NT2/D1 (cell line): Measurements from ENCODE around the gene CRACDL.
"Not testable (repeated sequence)": the region's sequence is repeated elsewhere in the genome, so short reads cannot be mapped to it uniquely, and the experiment has no call there.

Source experiments
- DNase-seq: peaks from one replicate; pipeline ENCODE4 v3.0.0-alpha.2; 2011; ENCODE audit warnings: low read depth, low spot score
- H3K27me3 ChIP-seq: 2 replicates; pipeline ENCODE4 v1.6.0; 2011; ENCODE audit warnings: mild to moderate bottlenecking; ENCODE audit not compliant: insufficient read length, insufficient read depth
- H3K36me3 ChIP-seq: 2 replicates; pipeline ENCODE4 v1.6.1; 2011; ENCODE audit warnings: mild to moderate bottlenecking, low read length, mixed read lengths; ENCODE audit not compliant: insufficient read depth, insufficient read length
- H3K4me1 ChIP-seq: 2 replicates; pipeline ENCODE4 v1.5.1; 2011; ENCODE audit not compliant: insufficient read depth, insufficient read length
- H3K4me3 ChIP-seq: 2 replicates; pipeline ENCODE4 v1.5.1; 2011; ENCODE audit warnings: low read depth; ENCODE audit not compliant: insufficient read length
- H3K9ac ChIP-seq: 2 replicates; pipeline ENCODE4 v1.6.0; 2011; ENCODE audit warnings: low read depth; ENCODE audit not compliant: insufficient read length
- H3K9me3 ChIP-seq: 2 replicates; pipeline ENCODE4 v1.5.1; 2011; ENCODE audit warnings: mild to moderate bottlenecking, low read length; ENCODE audit not compliant: insufficient read depth
- SUZ12 ChIP-seq: IDR thresholded peaks from 2 replicates; pipeline ENCODE4 v1.6.1; 2011; ENCODE audit not compliant: insufficient read length, insufficient read depth; ENCODE audit errors: extremely low read depth
- YY1 ChIP-seq: IDR thresholded peaks from 2 replicates; pipeline ENCODE4 v1.6.1; 2011; ENCODE audit not compliant: insufficient read length, insufficient read depth
- ZNF274 ChIP-seq: IDR thresholded peaks from 2 replicates; pipeline ENCODE4 v1.6.1; 2011; ENCODE audit warnings: mild to moderate bottlenecking, low read depth, low read length

The CRACDL gene

DNA sequence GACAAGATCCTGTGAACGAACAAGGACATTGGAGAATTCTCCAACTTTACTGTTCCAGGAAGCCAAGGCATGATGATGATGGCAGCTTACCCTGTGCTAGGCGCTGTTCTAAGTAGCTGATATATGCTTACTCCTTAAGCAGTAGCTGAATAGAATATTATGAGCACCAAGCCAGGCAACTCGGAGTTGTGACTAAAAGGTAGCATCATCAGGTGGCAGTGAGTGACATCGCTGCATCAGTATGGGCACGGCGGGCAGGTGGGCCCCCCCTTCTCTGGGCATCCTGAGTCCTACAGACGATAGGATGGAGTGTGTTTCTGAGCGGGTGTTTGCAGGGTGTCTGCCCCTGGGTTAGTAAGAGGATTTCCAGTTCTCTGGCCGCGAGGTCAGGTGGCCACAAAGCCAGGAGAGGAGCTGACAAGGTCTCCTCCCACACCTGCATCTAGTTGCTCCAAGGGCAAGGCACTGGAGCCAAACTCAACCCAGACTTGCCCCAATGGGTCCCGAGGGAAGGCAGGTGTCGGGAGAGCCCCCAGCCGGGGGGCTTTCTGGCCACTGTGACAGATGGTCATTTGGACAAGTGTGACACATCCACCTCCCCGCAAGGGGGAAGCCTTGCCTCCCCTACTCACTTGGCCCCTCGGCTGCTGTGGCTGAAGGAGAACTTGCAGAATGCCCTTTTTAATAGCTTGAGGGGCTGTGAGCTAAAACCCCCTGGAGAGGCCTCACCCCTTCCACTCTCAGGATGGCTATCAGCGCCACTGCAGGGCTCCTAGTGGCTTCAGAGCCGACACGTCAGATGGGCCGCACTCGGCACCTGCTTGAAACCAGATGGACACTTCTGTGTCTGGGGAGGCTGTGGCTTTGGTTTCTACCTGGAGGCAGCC lies 55.5 kb downstream of the CRACDL start:
- Histone ChIP-seq H3K9ac (no peak overlapping the region), H3K36me3 (no peaks in the 10 kb centered on the region), H3K9me3 (no peaks in the 10 kb centered on the region), H3K4me3 (no peak overlapping the region), H3K27me3 (no peaks in the 10 kb centered on the region), H3K4me1 (no peaks in the 10 kb centered on the region)
- no peak for TF ChIP-seq SUZ12
- TF ChIP-seq ZNF274, result no peak
- TF ChIP-seq YY1, result no peak
- no peak for DNase-seq

DNA sequence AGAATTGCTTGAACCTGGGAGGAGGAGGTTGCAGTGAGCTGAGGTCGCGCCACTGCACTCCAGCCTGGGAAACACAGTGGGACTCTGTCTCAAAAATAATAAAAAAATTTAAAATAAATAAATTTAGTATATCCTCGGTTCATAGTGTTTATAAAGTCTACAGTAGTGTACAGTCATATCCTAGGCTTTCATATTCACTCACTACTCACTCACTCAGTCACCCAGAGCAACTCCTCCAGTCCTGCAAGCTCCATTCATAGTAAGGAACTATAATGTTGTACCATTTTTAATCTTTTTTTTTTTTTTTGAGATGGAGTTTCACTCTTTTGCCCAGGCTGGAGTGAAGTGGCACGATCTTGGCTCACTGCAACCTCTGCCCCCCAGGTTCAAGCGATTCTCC lies 58.4 kb downstream of the CRACDL start:
- not testable (repeated sequence) for H3K36me3 ChIP-seq, DNase-seq, H3K27me3 ChIP-seq, H3K9me3 ChIP-seq, H3K4me1 ChIP-seq, H3K4me3 ChIP-seq, H3K9ac ChIP-seq

DNA sequence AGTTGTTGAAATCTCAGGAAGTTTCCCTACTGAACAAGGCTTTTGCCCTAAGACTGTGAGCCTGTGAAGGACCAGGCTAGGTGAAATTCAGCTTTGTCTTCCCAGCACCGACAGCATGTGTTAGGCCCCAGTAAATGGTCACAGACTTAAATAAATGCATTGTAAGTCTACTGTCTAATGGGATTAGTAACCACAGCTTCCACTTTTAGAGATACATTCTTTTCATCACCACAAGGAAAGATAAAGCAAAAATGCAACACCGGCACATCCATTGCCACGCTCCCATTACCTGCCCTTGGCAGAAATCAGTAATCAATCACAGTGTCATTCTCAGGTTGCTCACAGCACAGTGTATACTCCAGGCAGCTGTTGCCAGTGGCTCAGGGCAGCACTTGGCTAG lies 59.3 kb downstream of the CRACDL start:
- no peaks in the 10 kb centered on the region for H3K9me3 ChIP-seq
- DNase-seq, result no peak
- H3K4me1 ChIP-seq, result no peaks in the 10 kb centered on the region
- H3K36me3 ChIP-seq, result no peaks in the 10 kb centered on the region
- TF ChIP-seq SUZ12 (no peak), YY1 (no peak), ZNF274 (no peak)
- H3K9ac ChIP-seq, result no peak overlapping the region
- no peaks in the 10 kb centered on the region for H3K27me3 ChIP-seq
- no peak overlapping the region for H3K4me3 ChIP-seq

DNA sequence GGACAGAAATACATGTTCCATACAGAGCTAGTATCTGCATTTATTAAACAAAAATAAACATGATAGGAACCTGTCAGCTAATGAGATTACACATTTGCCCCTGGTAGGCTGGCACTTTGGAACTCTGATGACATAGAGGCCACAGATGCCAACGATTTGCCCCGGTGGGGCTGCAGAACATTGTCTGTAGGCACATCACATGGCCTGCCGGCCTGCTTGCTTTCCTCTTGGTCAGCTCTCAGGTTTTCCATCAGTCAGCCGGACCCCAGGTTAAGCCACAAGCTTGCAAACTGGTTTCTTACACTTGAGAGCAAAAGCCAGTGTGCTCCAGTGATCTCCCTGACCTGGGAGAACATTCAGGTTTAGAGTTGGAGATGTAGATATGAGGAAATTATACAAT lies 60.3 kb downstream of the CRACDL start:
- no peaks in the 10 kb centered on the region for H3K9me3 ChIP-seq
- no peak overlapping the region for H3K4me3 ChIP-seq
- H3K27me3 ChIP-seq, result no peaks in the 10 kb centered on the region
- no peak for DNase-seq
- no peaks in the 10 kb centered on the region for H3K4me1 ChIP-seq
- H3K36me3 ChIP-seq, result no peaks in the 10 kb centered on the region
- H3K9ac ChIP-seq, result no peak overlapping the region
- TF ChIP-seq SUZ12 (no peak), ZNF274 (no peak), YY1 (no peak)

DNA sequence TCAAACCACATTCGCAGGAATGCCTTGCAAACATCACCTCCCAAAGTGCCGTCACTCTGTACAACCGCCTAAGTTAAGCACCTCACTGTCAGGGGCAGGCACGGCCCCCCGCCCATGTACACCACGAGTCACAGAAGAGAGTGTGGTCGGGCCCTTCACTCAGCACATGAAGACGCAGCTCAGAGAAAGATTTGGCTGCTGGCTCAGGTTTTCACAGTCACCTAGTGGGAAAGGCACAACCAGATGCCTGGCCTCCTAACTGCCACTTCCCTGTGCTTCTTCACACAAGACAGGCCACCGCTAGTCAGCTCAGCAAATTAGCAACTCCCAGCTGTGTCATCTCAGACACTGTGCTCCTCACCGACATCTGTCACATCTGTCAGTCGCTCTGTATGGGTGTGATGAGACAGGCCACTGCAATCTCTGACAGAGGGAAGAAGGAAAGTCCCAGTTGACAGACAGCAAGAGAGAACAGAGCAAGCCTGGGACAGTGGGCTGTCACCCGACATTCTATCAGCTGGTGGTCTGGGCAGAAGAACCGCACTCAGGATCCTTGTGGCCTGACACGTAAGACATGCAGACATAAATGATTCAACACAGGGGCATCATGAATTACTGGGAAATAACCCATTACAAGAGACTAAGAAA lies 60.8 kb downstream of the CRACDL start:
- Histone ChIP-seq H3K27me3 (no peaks in the 10 kb centered on the region), H3K4me3 (no peak overlapping the region), H3K9me3 (no peaks in the 10 kb centered on the region), H3K4me1 (no peaks in the 10 kb centered on the region), H3K36me3 (no peaks in the 10 kb centered on the region), H3K9ac (no peak overlapping the region)
- TF ChIP-seq YY1, result no peak
- no peak for TF ChIP-seq SUZ12
- TF ChIP-seq ZNF274, result no peak
- DNase-seq, result no peak

DNA sequence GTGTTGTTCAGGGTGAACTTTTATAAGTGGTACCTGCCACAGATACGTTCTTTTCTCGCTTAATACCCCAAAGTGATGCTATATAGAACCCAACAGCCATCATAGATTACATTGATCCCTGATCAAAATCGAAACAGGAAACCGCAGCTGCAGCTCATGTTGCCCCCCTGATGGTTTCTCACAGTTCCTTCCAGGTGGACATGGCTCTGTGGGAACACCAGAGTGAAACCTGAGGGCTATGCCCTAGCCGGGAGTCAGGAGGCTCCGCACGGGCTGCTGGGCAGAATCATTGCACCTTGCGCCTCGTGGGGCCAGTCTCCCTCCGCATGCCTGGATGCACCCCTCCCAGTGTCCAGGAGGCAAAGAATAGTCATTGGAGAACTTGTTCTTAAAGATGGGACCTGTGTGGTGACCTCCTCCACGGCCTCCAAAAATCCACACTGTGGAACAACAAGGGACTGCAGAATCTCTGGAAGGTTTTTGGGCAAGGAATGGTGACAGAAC lies 61.8 kb downstream of the CRACDL start:
- Histone ChIP-seq H3K9ac (no peak overlapping the region), H3K36me3 (no peaks in the 10 kb centered on the region), H3K4me1 (peaks cover 2% of the 10 kb centered on the region), H3K4me3 (no peak overlapping the region), H3K27me3 (no peaks in the 10 kb centered on the region), H3K9me3 (no peaks in the 10 kb centered on the region)
- DNase-seq, result no peak
- TF ChIP-seq YY1 (no peak), SUZ12 (no peak), ZNF274 (no peak)

DNA sequence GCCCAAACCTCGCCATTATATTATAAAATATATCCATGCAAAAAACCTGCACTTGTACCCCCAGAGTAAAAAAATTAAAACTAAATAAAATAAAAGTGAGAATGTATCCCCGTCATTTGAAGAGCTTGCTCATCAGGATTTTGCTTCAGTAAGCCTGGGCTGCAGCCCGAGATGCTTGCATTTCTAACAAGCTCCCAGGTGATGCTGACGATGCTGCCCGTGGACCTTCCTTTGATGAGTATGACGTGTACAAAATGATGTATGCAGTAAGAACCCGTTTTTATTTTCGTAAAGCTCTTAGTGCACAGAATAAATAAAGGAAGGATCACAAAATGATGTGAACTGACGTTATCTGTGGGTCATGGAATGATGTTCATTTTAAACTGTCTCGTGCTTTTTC lies 63.5 kb downstream of the CRACDL start:
- H3K9me3 ChIP-seq, result no peaks in the 10 kb centered on the region
- DNase-seq, result no peak

More for the DNA sequence above, 63.5 kb downstream of the CRACDL start:
- H3K27me3 ChIP-seq, result no peaks in the 10 kb centered on the region
- no peaks in the 10 kb centered on the region for H3K36me3 ChIP-seq
- H3K9ac ChIP-seq, result no peak overlapping the region
- no peak overlapping the region for H3K4me3 ChIP-seq
- H3K4me1 ChIP-seq, result peaks cover 7% of the 10 kb centered on the region
- TF ChIP-seq SUZ12, result no peak
